Activated naive CD4-positive, alpha-beta T cell treated with Interleukin-2 at 50 U/mL for 16 hours (primary cell): ENCODE data around the gene SRSF8.

ENCODE experiments used
- DNase-seq: peaks from one replicate; pipeline ENCODE4 v3.0.0-alpha.2; 2020

The SRSF8 gene

GRCh38 chr11:95070471-95070870, 3.8 kb downstream of the SRSF8 start:
- no peak for DNase-seq

DNA sequence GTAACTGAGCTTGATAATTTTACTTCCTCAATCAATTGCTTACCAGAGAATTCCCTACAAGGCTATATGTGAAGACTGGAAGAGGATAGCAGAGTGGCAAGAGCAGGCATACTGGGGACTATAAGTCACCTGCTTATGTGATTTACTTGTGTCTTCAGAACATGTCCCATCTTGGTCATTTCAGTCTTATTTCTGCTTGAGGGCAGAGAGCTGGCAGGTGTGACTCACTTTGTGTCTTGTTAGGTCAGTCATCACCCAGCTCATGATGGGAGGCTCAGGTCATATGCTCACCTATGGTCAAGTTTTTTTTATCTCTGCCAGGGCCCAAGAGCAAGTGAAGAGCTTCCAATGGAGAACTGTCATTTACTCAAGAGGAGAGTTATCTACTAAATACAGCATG, 6.2 kb downstream of the SRSF8 start:
- DNase-seq: no peak

- DNase-seq: no peak
Measured at GRCh38 chr11:95074792-95075563, 8.3 kb downstream of the SRSF8 start.

GRCh38 chr11:95076416-95076815, 9.7 kb downstream of the SRSF8 start:
- no peak for DNase-seq

DNA sequence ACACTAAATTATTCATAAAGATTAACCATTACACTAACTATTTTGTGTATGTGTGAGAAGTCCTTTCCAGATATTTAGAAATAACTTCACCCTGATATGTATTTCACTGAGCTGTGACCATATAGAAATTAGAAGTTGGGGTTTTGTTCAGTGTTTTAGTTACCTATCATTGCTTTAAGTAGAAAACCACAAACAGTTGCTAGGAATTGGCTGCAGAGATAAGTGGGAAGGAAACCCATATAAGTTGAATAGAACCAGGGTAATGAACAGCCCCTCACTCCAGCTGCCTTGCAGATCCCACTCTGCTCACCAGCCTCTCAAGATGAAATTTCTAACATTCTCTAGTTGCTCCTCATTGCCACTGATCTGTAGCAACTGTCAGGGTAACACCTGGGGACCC, 10.3 kb downstream of the SRSF8 start:
- no peak for DNase-seq

GRCh38 chr11:95078526-95078925, 11.8 kb downstream of the SRSF8 start:
- DNase-seq: no peak

DNA sequence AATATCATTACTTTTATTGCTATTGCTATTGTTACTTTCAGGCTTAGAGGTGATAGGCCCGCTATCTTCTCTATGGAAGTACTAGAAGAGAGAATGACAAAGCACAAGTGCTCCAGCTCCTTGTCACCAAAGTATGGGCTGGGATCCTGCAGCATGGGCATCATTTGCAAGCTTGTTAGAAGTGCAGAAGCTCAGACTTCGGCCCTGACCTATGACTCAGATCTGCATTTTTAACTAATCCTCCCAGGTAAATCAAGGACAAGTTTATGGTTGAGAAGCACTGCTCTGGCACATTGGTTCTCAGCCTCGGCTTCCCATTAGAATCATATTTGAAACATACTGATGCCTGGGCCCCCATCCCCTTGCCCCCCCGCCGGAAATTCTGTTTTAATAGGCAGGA, 14.3 kb downstream of the SRSF8 start:
- DNase-seq: no peak

GRCh38 chr11:95081412-95081811, 14.7 kb downstream of the SRSF8 start:
- DNase-seq: no peak

DNA sequence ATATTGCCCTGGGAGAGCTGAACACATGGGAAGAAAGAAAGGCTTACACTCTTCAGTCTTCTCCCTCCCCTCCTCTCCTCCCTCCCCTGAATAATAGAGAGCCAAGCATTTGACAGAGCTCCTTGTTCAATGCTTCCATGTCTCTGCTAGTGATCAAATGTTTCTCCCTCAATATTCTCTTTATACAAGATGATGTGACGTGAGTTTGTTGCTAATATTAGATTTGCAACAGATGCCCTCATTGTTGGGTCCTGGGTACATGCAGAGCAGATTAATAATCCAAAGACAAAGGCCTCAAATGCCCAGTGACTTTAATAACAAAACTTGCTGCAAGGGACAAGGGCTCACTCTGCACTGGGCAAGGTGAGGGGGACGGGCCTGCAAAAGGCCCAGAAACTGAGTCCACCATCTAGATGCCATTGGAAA, 15.9 kb downstream of the SRSF8 start:
- DNase-seq: no peak

DNA sequence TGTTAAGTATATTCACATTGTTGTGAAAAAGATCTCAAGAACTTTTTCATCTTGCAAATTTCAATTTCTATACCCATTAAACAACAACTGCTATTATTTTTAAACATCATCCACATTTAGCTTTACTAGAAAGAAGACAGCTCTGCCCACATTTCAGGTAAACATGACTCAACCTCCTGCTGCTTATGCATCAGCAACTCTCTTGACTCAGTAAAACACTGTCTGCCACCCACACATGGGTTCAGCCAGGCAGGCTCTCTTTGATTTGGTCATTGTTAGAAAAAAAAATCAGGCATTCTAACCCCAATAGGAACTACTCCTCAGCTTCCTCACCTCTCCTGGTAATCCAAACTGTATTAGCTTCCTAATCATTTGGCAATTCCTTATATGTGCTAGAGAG, 17.8 kb downstream of the SRSF8 start:
- peak; percentile 68 for DNase-seq

DNA sequence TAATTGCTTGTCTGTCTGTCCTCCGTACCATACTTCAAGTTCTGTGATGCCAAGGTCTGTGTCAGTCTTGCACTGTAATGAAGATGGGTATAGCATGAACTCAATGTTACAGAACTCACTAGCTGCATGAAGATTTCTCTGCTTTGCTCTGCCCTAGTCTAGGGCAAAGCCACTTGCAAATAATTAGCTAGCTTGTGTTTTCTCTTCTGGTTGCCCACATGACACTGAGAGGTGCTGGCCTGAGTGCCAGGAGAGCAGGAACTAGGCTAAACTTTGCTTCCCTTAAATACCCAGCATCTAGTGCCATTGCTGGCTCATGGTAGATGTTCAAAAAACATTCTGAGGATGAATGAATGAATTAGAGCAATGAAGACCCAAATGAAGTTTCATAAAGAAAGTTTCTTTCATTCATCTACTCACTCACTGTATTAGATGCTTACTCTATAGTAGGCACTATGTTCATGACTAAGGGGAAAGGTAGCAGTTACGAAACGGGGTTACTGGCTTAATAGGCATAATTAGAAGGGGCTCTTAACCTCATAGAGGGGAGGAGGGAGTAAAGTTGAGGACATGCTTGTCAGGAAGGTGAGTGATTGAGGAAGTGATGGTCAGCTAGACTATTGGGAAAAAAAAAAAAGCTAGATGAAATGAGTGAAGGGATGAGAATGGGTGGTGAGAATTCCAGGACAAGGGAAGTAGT, 18.5 kb downstream of the SRSF8 start:
- no peak for DNase-seq

GRCh38 chr11:95086151-95086550, 19.4 kb downstream of the SRSF8 start:
- no peak for DNase-seq

DNA sequence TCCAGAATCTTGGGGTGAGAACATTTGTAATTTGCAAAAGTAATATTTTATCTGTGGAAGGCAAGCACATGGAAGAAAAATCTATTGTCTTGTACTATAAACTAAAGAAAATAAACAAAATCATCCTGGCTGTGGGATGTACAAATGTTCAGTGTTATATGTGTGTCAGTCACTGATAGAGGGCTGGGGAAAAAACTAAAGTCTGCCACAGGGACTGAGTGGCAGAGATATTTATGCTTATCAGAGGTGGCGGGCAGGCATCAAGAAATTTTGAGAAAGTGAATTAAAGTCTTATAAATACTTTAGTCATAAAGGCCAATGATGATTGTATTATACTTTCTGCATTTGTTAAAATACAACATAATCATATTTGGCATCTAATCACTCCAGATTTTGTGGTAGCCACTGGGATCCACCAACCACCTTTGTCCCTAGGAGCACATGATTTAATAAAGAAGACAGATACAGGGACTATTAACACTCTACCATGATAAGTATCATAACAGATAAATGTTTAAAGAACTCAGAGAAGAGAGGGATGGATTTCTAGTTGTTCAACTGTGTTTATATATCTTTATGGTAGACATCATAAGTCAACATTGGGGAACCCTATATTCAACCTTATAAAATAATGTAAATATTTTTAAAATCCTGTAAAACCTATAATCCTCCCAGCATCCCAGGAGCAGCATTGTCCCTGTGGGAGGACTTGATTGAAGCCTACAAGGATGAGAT, 20.3 kb downstream of the SRSF8 start:
- DNase-seq: no peak

GRCh38 chr11:95088946-95089619, 22.4 kb downstream of the SRSF8 start:
- no peak for DNase-seq

DNA sequence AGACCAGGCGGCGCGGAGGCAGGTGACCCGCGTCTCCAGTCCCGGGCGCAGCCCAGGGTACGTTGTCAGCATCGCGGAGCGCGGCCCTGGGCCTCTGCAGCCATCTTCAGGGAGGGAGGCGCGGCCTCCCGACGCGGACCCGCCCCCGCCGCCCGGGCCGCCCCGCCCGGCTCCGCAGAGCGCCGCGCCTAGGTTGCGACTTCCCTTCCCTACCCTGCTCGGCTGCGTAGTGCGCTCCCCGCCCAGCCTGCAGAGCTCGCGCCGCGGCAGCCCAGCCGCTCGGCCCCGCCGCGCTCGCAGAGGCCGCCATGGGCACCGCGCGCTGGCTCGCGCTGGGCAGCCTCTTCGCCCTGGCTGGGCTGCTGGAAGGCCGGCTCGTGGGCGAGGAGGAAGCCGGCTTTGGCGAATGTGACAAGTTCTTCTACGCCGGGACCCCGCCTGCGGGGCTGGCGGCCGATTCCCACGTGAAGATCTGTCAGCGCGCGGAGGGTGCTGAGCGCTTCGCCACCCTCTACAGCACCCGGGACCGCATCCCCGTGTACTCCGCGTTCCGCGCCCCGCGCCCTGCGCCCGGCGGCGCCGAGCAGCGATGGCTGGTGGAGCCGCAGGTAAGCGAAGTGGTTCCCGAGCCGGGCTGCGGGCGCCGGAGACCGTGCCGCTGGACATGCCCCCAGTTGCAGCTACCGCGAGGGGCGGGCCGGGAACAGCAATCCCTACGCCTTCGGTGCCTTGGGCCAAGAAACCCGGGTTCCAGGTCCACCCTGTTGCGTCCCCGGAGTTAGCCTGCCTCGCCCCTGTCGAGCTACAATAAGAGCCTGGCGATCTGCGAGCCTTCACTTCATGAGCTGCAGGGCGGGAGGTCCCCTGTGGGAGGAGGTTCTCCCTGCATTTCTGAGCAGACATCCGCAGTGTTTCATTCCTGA, 23.2 kb downstream of the SRSF8 start, which contains the start of gene ENDOD1:
Gene ENDOD1, plus strand, starts transcription at position 227 of the 923 bp plus-strand sequence. Its CDS starts 82 bp downstream, at position 309.
- peak; percentile 86 for DNase-seq

DNA sequence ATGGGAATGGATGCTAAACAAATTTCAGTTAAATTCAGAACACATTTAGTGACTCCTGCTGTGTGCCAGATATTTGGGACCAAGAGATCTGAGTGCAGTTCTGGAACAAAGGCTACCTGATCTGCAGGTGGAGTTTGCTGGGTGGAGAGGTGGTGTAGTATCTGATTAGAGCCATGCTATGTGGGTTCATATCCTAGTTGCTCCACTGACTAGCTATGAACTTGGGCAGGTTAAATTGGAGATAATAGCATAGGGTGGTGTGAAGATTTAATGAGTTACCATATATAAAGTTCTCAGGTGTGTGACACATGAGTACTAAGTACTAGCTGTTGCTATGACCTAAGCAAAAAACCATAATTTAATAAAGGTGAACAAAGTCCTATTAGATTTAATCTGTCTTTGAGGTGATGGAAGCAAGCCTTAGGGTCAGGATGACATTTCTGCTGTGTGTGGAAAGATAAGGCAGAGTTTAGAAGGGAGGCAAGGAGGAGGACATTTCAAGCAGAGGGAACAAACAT, 25.0 kb downstream of the SRSF8 start:
- DNase-seq: no peak

DNA sequence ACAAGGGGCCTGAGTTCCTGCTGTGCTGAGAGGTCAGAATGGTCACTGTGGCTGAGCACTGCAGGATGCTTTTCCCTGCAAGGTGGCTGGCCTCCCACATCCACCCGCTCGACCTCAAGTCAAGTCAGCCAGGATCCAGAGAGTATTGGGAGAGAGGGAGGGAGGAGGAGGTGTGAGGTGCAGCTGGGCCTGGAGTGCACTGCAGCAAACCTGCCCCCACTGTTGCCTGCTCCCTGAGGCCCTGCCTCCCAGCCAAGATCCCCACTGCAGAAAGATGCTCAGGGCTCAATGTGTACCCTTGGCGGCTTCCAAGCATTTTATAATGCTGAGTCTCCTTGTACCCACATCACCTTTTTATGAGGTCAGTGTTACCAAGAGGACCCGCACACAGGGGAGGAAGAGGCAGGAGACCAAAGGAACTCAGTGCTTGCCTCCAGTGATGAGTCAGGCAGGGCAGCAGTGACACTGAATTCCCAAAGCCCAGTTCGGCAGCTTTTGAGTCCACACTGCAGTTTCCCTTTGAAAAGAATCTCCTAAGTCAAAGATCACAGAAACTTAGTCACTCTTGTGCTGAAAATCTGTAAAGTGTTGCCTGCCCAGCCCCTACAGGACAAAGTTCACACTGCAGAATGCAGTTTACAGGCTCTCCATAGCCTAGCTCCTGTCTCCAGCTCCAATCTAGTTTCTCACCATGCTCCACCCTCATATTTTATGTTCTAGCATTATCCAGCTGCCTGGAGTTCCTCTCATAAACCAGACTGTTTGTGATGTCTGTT, 26.0 kb downstream of the SRSF8 start:
- DNase-seq: peak; percentile 44

GRCh38 chr11:95093548-95093947, 26.8 kb downstream of the SRSF8 start:
- no peak for DNase-seq

DNA sequence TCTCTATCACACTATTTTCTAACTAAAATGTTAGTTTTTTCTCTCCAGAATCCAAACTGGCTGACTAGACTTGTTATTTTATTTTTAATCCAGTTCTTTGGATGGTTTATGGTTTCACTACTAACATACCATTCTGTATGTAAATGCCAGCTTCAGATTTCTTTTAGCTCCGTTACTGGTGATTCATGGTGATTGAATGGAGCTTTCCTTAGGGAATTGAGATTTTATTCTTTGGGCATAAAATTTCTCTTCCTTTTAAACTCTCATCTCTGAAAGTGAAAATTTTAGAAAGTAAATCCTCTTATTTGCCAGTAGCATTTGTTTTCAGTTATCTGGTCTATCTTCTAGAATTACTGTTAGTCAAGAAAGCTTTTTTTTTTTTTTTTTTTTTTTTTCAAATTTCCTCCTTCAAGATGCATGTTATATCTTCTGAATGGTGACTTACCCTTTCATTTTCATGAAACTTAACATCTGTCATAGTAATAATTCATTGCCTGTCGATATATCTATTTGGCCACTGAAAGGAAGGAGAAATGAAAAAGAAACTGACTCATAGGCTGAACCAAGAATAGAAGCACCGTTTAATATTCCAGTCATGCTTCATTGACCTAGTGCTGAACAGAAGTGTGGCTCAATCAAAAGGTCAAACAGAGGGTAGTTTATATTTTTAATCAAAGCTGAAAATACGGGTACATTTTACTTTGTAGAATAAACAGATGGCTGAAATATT, 29.3 kb downstream of the SRSF8 start:
- no peak for DNase-seq

- no peak for DNase-seq
Measured at GRCh38 chr11:95097209-95097608, 30.5 kb downstream of the SRSF8 start.
